Stimulated activated naive CD4-positive, alpha-beta T cell treated with Interleukin-2 at 50 U/mL for 16 hours (primary cell): ENCODE data around the gene CCDC120.

ENCODE experiments used
- DNase-seq: peaks from one replicate; lab custom pipeline; 2025; lab: John Stamatoyannopoulos, UW

CCDC120 gene

DNA sequence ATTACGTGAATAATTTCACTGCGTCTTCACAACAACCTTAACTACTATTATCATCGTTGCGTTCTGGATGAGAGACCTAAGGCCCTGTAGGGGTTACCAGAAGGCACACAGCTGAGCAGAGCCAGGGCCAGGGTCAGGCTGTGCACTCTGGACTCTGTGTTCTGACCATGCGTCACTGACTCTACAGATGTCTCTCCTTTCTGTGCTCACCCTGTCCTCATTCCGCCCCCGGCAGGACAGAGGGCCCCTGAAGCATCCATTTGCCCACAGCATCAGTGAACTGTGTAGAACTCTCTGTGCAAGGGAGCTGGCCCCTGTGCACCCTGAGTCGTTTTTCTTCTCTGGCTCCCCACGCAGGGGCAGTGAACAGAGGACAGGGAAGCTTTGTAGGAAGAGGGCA is 43.4 kb downstream of the CCDC120 start:
- no peak for DNase-seq

- no peak for DNase-seq
Observed at GRCh38 chrX:49103637-49104036, 44.8 kb downstream of the CCDC120 start.

GRCh38 chrX:49106296-49106695 is 47.5 kb downstream of the CCDC120 start:
- no peak for DNase-seq

- DNase-seq, result no peak
Observed at GRCh38 chrX:49106930-49107329, 48.1 kb downstream of the CCDC120 start.

DNA sequence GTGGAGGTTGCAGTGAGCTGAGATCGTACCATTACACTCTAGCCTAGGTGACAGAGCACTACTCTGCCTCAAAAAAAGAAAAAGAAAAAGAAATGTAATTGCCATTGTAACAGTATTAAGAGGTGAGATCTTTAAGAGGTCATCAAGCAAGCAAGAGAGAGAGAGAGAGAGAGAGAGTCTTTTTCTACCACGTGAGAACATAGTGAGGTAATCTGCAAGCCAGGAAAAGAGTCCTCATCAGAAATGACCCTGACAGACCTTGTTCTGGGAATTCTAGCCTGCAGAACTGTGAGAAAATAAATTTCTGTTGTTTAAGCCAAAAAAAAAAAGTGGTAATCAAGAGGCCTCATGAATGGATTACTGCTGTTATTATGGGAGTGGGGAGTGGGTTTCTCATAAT is 49.8 kb downstream of the CCDC120 start:
- no peak for DNase-seq

DNA sequence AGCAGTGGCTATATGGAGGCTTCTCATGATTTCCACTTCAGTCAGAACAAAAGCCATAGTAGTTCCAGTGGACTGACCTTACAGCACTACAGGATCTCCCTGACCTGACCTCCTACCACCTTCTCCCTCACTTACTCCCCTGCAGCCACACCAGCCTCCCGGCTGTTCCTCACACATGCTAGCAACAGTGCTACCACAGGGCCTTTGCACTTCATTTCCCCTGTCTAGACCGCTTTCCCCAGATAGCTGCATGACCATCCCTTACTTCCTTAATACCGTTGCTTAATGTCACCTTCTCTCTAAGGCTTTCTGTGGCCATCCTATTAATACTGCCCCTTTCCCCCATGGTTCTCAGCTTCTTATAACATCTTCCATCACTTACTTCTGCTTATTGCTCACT is 51.6 kb downstream of the CCDC120 start:
- DNase-seq, result no peak

GRCh38 chrX:49111791-49112190 is 53.0 kb downstream of the CCDC120 start:
- no peak for DNase-seq

DNA sequence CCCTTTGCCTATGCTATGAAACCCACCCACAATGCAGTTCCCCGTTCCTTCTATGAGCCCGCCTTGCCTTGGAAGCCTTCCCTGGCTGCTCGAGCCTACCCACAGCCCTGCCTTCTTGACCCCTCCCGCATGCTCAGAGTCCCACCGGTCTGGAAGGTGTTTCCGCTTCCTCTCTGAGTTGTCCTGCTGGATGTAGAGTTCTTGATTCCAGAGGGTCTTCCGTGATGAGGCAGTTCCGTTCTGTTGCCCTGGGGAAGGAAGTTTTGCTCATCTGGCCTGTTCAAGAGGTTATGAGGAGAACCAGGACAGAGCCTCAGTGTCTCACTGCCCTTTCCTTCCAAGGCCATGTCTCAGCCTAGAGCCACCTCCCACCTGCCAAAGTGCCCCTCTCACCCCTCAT is 57.3 kb downstream of the CCDC120 start:
- no peak for DNase-seq

GRCh38 chrX:49116716-49117115 is 57.9 kb downstream of the CCDC120 start:
- no peak for DNase-seq

- no peak for DNase-seq
Observed at GRCh38 chrX:49117581-49117980, 58.8 kb downstream of the CCDC120 start.
